ENCODE measurements around the gene WDR5. TPM values are rescaled to one million over a fixed set of nuclear protein-coding genes. Genes with fewer than 3 reads are reported as not detected.

Gene WDR5
- total and polyA plus RNA-seq, 9 donors, result 25.1 to 60.2 (median 47.2) TPM

DNA sequence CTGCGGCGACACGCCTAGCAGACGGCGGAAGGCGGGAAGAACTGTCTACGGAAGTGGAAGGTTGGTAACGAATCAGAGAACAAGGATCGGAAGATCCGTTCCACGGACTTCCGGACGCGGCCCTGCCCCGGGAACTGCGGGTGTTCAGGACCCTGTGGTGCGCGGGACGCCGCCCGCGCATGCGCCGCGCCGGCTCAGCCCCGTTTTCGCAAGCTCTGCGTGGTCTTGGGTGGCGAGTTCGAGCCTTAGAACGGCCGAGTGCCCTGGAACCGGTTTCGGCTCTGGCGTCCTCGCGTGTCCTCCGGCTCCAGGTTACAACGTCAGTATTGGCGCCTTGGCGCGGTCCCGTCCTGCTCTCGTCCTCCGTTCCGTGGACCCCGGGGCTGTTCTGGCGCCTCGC is 29.0 kb downstream of the WDR5 start:
- Histone ChIP-seq H3K9me3 (replicated peaks; ENCODE audit: control insufficient read depth, low read depth, low read length) (peaks cover 2% of the 10 kb centered on the region), H3K36me3 (ENCODE audit: control insufficient read depth, insufficient read depth, low read length) (no peaks in the 10 kb centered on the region), H3K27me3 (ENCODE audit: control insufficient read depth, insufficient read depth, low read length) (no peaks in the 10 kb centered on the region), H3K27ac (ENCODE audit: low read length) (no peak overlapping the region), H3K4me3 (ENCODE audit: low read length) (no peak overlapping the region), H3K4me1 (ENCODE audit: control insufficient read depth, insufficient read depth, low read length) (peaks cover 13% of the 10 kb centered on the region)
- WGBS (ENCODE audit: insufficient coverage), result under 1% methylated on average over 50 of the region's 50 CpGs
- no peak for DNase-seq

DNA sequence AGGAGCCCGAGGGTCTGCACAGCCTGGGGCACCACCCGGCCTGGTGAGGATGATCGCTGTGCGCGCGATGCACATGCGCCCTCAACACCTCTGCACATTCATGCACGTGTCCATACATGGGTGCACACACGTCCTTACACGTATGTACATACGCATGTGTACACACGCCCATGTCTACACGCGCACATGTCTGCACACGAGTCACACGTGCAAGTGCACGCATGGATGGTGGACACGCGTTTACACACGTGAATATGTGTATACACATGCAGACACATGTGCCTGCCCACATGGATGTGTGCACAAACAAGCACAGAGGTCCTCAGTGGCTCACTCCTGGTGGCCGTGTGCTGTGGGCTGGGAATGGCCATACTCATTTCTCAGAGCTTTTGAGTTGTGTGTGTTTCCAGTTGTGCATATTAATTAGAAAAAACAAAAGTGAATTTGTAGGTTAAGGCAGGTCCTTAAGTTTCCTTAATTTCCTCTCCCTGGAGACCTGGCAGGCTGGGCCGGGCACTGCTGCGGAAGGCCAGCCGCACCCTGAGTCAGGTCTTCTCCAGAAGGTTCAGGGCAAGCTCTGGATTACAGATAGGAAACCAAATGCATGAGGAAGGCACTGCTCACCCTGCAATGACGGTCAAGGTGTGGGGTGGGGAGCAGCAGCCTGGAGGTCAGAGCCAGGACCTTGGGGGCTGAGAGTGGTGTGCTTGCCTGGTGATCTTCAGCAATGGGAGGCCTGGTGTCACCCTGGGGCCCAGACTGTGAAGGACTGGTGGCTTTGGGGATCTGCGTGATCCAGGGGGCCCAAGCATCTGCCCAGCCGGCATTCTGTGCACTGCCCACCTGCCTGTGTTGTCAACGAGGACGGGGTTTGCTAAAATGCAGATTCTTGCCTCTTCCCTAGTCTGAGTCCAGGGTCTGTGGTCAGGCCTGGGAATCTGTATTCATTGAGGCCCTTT is 29.8 kb downstream of the WDR5 start:
- DNase-seq, result no peak
- WGBS (ENCODE audit: insufficient coverage), result 44% methylated on average over 26 of the region's 29 CpGs
- no peaks in the 10 kb centered on the region for H3K36me3 ChIP-seq (ENCODE audit: control insufficient read depth, insufficient read depth, low read length)
- H3K9me3 ChIP-seq (replicated peaks; ENCODE audit: control insufficient read depth, low read depth, low read length), result peaks cover 2% of the 10 kb centered on the region
- H3K4me3 ChIP-seq (ENCODE audit: low read length), result no peak overlapping the region
- H3K4me1 ChIP-seq (ENCODE audit: control insufficient read depth, insufficient read depth, low read length), result peaks cover 13% of the 10 kb centered on the region
- no peak overlapping the region for H3K27ac ChIP-seq (ENCODE audit: low read length)
- no peaks in the 10 kb centered on the region for H3K27me3 ChIP-seq (ENCODE audit: control insufficient read depth, insufficient read depth, low read length)

DNA sequence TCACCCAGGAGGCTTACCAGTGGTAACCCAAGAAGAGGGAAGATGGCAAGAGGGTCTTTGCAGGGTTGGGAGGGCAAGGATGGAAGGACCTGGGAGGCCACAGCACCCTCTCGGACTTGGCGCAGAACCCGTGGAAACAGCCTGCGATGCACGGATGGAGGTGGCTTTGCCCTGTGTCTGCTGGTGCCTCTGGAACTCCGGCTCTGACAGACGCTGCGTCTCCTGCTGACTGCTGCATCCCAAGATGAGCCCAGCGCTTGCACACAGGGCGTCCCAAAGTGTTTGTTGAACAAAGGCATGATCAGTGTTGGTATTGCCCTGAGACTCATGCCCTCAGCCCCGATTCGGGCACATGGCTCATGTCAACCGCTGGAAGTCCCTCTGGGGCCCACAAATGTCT is 30.5 kb downstream of the WDR5 start:
- H3K4me1 ChIP-seq (ENCODE audit: control insufficient read depth, insufficient read depth, low read length), result peaks cover 13% of the 10 kb centered on the region
- H3K9me3 ChIP-seq (replicated peaks; ENCODE audit: control insufficient read depth, low read depth, low read length), result peaks cover 2% of the 10 kb centered on the region
- DNase-seq, result no peak
- H3K36me3 ChIP-seq (ENCODE audit: control insufficient read depth, insufficient read depth, low read length), result no peaks in the 10 kb centered on the region
- H3K4me3 ChIP-seq (ENCODE audit: low read length), result no peak overlapping the region
- no peaks in the 10 kb centered on the region for H3K27me3 ChIP-seq (ENCODE audit: control insufficient read depth, insufficient read depth, low read length)
- H3K27ac ChIP-seq (ENCODE audit: low read length), result no peak overlapping the region
- 96% methylated on average over 13 of the region's 13 CpGs for WGBS (ENCODE audit: insufficient coverage)

DNA sequence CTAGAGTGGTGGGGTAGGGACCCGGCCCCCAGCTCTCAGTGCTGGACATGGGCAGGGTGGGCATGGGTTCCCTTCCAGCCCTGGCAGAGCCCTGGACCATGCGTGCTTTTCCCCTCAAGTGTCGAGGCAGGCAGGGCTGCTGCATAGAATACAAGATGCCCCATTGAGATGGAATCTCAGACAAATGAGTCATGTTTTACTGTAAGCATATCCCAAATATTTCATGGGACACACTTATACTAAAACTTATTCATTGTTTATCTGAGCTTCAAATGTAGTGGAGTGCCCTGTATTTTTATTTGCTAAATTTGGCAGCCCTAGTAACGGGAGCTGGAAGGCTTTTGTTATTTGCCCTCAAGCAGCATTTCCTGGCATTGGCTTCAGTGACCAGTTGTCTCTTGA is 31.6 kb downstream of the WDR5 start:
- no peak for DNase-seq
- Histone ChIP-seq H3K9me3 (replicated peaks; ENCODE audit: control insufficient read depth, low read depth, low read length) (peaks cover 2% of the 10 kb centered on the region), H3K27ac (ENCODE audit: low read length) (no peak overlapping the region), H3K36me3 (ENCODE audit: control insufficient read depth, insufficient read depth, low read length) (no peaks in the 10 kb centered on the region), H3K27me3 (ENCODE audit: control insufficient read depth, insufficient read depth, low read length) (no peaks in the 10 kb centered on the region), H3K4me3 (ENCODE audit: low read length) (no peak overlapping the region), H3K4me1 (ENCODE audit: control insufficient read depth, insufficient read depth, low read length) (peaks cover 24% of the 10 kb centered on the region)
- WGBS (ENCODE audit: insufficient coverage), result 100% methylated on average over 1 of the region's 4 CpGs

DNA sequence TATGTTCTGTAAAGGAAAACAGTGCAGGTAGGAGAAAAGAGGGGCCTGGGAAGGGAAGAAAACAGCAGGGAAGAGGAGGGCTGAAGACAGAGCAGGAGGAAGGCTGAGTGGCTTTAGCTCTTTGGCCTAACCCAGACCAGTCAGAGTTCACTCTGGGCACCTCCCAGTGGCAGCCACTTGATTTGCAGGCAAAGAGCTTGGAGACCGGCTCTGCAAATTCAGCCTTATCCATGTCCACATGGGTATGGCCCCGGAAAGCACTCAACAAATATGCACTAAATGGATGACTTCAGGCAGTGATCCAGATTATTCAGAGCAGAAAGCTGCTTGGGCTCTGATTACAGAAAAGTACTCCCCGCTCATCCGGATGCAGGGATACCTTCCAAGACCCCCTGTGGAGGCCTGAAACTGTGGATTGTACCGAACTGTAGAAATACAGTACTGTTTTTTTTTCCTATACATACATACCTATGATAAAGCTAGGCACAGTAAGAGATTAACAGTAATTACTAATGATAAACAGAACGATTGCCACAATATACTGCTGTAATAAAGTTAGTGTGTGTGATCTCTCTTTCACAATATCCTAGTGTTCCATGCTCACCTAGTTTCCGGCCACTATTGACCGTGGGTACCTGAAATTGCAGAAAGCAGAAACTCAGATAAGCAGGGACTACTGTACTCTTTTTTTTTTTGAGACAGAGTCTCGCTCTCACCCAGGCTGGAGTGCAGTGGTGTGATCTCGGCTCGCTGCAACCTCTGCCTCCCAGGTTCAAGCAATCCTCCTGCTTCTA is 33.1 kb downstream of the WDR5 start:
- Histone ChIP-seq H3K9me3 (replicated peaks; ENCODE audit: control insufficient read depth, low read depth, low read length) (peaks cover 2% of the 10 kb centered on the region), H3K27me3 (ENCODE audit: control insufficient read depth, insufficient read depth, low read length) (peaks cover 2% of the 10 kb centered on the region), H3K4me3 (ENCODE audit: low read length) (no peak overlapping the region), H3K36me3 (ENCODE audit: control insufficient read depth, insufficient read depth, low read length) (no peaks in the 10 kb centered on the region), H3K4me1 (ENCODE audit: control insufficient read depth, insufficient read depth, low read length) (peaks cover 20% of the 10 kb centered on the region), H3K27ac (ENCODE audit: low read length) (no peak overlapping the region)
- 89% methylated on average over 7 of the region's 11 CpGs for WGBS (ENCODE audit: insufficient coverage)
- no peak for DNase-seq

DNA sequence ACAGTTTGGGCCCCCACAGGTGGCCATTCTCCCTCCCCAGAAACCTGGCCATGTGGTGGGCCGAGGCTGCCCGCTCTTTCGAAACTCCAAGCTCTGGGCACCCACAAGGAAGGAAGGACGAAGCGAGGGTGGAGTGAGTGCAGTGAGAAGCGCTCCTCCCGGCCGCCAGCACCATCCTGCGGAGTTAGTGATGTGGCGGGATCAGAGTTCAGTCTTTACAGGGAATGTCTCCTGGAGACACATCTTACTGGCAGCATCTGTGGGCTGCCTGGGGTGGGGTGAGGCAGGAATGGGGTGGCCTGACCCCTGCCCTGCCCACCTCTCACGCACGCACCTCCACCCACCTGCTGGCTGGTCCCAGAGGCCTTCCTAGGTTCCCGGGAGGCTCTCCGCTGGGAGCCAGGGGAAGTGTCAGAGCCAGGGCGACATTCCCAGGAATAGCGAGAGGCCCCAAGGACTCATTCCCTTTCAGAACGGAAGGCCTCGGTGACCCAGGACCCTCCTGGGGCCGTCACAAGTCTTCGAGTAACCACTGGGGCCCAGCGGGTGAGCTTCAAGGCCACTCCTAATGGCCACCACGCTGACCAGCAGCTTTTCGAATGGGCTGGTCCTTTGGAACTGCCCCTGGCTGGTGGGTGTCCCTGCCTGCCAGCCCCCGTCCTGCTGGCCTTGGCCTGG is 34.0 kb downstream of the WDR5 start:
- Histone ChIP-seq H3K4me1 (ENCODE audit: control insufficient read depth, insufficient read depth, low read length) (peaks cover 29% of the 10 kb centered on the region), H3K27ac (ENCODE audit: low read length) (no peak overlapping the region), H3K27me3 (ENCODE audit: control insufficient read depth, insufficient read depth, low read length) (peaks cover 3% of the 10 kb centered on the region), H3K36me3 (ENCODE audit: control insufficient read depth, insufficient read depth, low read length) (no peaks in the 10 kb centered on the region), H3K9me3 (replicated peaks; ENCODE audit: control insufficient read depth, low read depth, low read length) (peaks cover 2% of the 10 kb centered on the region), H3K4me3 (ENCODE audit: low read length) (no peak overlapping the region)
- no peak for DNase-seq
- 71% methylated on average over 21 of the region's 24 CpGs for WGBS (ENCODE audit: insufficient coverage)

DNA sequence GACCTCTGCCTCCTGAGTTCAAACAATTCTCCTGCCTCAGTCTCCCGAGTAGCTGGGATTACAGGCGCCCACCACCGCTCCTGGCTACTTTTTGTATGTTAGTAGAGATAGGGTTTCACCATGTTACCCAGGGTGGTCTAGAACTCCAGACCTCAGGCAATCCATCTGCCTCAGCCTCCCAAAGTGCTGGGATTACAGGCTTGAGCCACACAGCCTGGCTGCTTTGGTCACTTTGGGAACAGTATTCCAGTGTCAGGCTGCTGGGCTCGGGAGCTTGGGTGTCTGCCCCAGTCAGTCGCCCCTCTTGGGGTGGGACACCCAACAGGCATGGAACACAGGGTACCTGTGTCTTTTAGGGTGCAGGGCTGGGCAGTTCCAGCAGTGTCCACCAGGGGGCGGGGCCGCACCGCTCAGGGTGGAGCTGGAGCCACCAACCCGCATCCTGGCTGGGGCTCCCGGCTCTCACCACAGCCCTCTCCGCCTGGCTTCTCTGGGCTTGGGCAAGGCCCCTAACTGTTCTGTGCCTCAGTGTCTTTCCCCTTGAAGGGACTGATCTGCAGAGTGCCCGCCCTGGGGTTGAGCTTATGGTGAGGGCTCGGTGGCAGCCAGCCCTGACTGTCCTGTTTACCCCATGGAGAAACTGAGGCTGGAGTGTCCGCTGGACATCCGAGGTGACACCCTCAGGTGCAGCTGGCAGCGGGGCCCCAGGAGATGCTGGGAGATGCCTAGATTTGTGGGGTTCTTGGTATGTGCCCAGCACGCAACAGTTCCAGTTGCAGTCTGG is 34.8 kb downstream of the WDR5 start:
- no peak overlapping the region for H3K27ac ChIP-seq (ENCODE audit: low read length)
- peaks cover 37% of the 10 kb centered on the region for H3K4me1 ChIP-seq (ENCODE audit: control insufficient read depth, insufficient read depth, low read length)
- whole genome bisulfite sequencing (ENCODE audit: insufficient coverage), result 29% methylated on average over 13 of the region's 17 CpGs
- H3K9me3 ChIP-seq (replicated peaks; ENCODE audit: control insufficient read depth, low read depth, low read length), result peaks cover 2% of the 10 kb centered on the region
- H3K27me3 ChIP-seq (ENCODE audit: control insufficient read depth, insufficient read depth, low read length), result peaks cover 10% of the 10 kb centered on the region
- DNase-seq, result no peak
- no peaks in the 10 kb centered on the region for H3K36me3 ChIP-seq (ENCODE audit: control insufficient read depth, insufficient read depth, low read length)
- H3K4me3 ChIP-seq (ENCODE audit: low read length), result no peak overlapping the region

DNA sequence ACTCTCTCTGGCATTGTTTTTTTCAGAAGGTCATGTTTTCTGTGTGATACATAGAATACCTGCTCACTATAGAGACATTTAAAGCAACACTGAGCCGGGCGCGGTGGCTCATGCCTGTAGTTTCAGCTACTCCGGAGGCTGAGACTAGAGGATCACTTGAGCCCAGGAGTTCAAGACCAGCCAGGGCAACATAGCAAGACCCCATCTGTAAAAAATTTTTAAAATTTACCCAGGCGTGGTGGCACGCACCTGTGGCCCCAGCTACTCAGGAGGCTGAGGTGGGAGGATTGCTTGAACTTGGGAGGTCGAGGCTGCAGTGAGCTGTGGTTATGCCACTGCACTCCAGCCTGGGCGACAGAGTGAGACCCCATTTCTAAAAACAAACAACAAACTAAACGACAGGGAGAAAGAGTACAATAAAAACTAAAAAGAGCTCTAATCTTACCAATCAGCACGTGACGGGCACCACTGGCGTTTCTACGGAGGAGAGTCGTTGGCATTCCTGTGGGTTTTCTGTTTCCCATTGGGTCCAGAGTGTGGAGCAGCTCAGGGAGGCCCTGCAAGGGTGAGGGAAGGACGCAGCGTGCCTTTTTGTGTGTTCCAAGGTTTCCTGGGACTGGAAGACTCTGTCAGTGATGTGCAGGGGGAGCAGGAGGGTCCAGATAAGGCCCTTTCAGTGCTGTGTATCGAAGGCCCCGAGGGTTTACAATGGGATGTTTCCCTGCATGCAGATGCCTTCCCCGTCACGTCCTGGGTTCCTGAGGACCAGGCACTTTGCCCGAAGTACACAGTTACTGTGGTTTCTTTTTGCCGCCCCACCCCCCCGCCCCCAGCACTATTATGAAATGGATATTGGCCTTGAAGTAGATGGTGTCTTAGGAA is 35.7 kb downstream of the WDR5 start:
- WGBS (ENCODE audit: insufficient coverage), result 73% methylated on average over 15 of the region's 23 CpGs
- H3K4me1 ChIP-seq (ENCODE audit: control insufficient read depth, insufficient read depth, low read length), result peaks cover 45% of the 10 kb centered on the region
- peaks cover 2% of the 10 kb centered on the region for H3K9me3 ChIP-seq (replicated peaks; ENCODE audit: control insufficient read depth, low read depth, low read length)
- H3K27ac ChIP-seq (ENCODE audit: low read length), result no peak overlapping the region
- H3K4me3 ChIP-seq (ENCODE audit: low read length), result no peak overlapping the region
- no peaks in the 10 kb centered on the region for H3K36me3 ChIP-seq (ENCODE audit: control insufficient read depth, insufficient read depth, low read length)
- H3K27me3 ChIP-seq (ENCODE audit: control insufficient read depth, insufficient read depth, low read length), result peaks cover 18% of the 10 kb centered on the region
- no peak for DNase-seq

All from muscle of leg (tissue), 11 donors.